ENCODE results near the gene INTS2.
"Not testable (repeated sequence)": the region's sequence is repeated elsewhere in the genome, so short reads cannot be mapped to it uniquely, and the experiment has no call there.

INTS2 gene

GRCh38 chr17:61942085-61942484 is 14.3 kb upstream of the INTS2 start:
- Histone ChIP-seq H3K27ac (replicated peaks) (no peak overlapping the region), H3K27me3 (ENCODE audit: insufficient read depth, poor library complexity, severe bottlenecking) (no peaks in the 10 kb centered on the region), H3K4me3 (replicated peaks; ENCODE audit: insufficient read depth, low read length) (no peak overlapping the region)
- no peak for DNase-seq (ENCODE audit: low read depth in 1 of 2, low spot score in 1 of 2)
- TF ChIP-seq GABPA (IDR thresholded peaks at IDR 0.05; ENCODE audit: low read depth), result no peak
- TF ChIP-seq POLR2AphosphoS5 (IDR thresholded peaks at IDR 0.05; ENCODE audit: low read depth), result no peak
- TF ChIP-seq SPI1 (IDR thresholded peaks at IDR 0.05; ENCODE audit: borderline replicate concordance, low read depth), result no peak
- TF ChIP-seq CTCF (IDR thresholded peaks at IDR 0.05; ENCODE audit: insufficient read depth, low read length), result no peak
- TF ChIP-seq REST (IDR thresholded peaks at IDR 0.05; ENCODE audit: insufficient replicate concordance, low read depth), result no peak

- no peak for DNase-seq (ENCODE audit: low read depth in 1 of 2, low spot score in 1 of 2)
- TF ChIP-seq GABPA (IDR thresholded peaks at IDR 0.05; ENCODE audit: low read depth) (no peak), REST (IDR thresholded peaks at IDR 0.05; ENCODE audit: insufficient replicate concordance, low read depth) (no peak), POLR2AphosphoS5 (IDR thresholded peaks at IDR 0.05; ENCODE audit: low read depth) (no peak), SPI1 (IDR thresholded peaks at IDR 0.05; ENCODE audit: borderline replicate concordance, low read depth) (no peak), CTCF (IDR thresholded peaks at IDR 0.05; ENCODE audit: insufficient read depth, low read length) (no peak)
- H3K4me3 ChIP-seq (replicated peaks; ENCODE audit: insufficient read depth, low read length), result peak overlapping the region; percentile 50
Measured at GRCh38 chr17:61928101-61928436, 287 bp upstream of the INTS2 start.

GRCh38 chr17:61926826-61927207 is 965 bp downstream of the INTS2 start:
- DNase-seq (ENCODE audit: low read depth in 1 of 2, low spot score in 1 of 2), result no peak
- no peak for TF ChIP-seq POLR2AphosphoS5 (IDR thresholded peaks at IDR 0.05; ENCODE audit: low read depth)
- TF ChIP-seq SPI1 (IDR thresholded peaks at IDR 0.05; ENCODE audit: borderline replicate concordance, low read depth), result no peak
- no peak for TF ChIP-seq REST (IDR thresholded peaks at IDR 0.05; ENCODE audit: insufficient replicate concordance, low read depth)
- TF ChIP-seq GABPA (IDR thresholded peaks at IDR 0.05; ENCODE audit: low read depth), result no peak
- no peak for TF ChIP-seq CTCF (IDR thresholded peaks at IDR 0.05; ENCODE audit: insufficient read depth, low read length)
- H3K27me3 ChIP-seq (ENCODE audit: insufficient read depth, poor library complexity, severe bottlenecking), result no peaks in the 10 kb centered on the region
- peak overlapping the region; percentile 81 for H3K27ac ChIP-seq (replicated peaks)
- peak overlapping the region; percentile 50 for H3K4me3 ChIP-seq (replicated peaks; ENCODE audit: insufficient read depth, low read length)

More at GRCh38 chr17:61928101-61928436, 287 bp upstream of the INTS2 start:
- Histone ChIP-seq H3K27ac (replicated peaks) (peak overlapping the region; percentile 81), H3K27me3 (ENCODE audit: insufficient read depth, poor library complexity, severe bottlenecking) (no peaks in the 10 kb centered on the region)

GRCh38 chr17:61915162-61915561 is 12.6 kb downstream of the INTS2 start:
- not testable (repeated sequence) for H3K4me3 ChIP-seq (replicated peaks; ENCODE audit: insufficient read depth, low read length); H3K27me3 ChIP-seq (ENCODE audit: insufficient read depth, poor library complexity, severe bottlenecking); H3K27ac ChIP-seq (replicated peaks); DNase-seq (ENCODE audit: low read depth in 1 of 2, low spot score in 1 of 2)
